Measurements from ENCODE around the gene PRM1.
"Not testable (repeated sequence)": the region's sequence is repeated elsewhere in the genome, so short reads cannot be mapped to it uniquely, and the experiment has no call there.

The PRM1 gene

DNA sequence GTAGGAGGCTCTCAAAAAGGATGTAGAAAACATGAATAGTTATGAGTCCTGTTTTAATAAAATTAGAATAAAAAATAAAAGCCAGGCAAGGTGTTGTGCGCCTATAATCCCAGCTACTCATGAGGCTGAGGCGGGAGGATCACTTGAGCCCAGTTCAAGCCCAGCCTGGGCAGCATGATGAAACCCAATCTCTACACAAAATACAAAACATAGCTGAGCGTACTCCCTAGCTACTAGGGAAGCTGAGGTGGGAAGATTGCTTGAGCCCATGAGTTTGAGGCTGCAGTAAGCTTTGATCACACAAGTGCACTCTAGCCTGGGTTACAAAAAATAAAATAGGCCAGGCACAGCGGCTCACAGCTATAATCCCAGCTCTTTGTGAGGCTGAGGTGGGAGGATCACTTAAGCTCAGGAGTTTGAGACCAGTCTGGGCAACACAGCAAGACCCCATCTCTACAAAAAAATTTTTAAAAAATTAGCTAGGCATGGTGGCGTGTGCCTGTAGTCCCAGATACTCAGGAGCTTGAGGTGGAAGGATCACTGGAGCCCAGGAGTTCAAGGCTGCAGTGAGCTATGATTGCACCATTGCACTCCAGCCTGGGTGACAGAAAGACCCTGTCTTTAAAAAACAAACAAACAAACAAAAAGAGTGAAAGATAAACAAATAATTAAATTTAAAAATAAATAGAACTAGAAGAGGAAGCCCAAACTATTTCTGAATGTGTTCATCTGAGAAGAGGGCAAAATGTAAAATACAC lies 17.2 kb upstream of the PRM1 start:
- DNase-seq (ENCODE audit: low read depth in 2 of 2), result no peak

- DNase-seq (ENCODE audit: low read depth in 2 of 2), result no peak
Measured at GRCh38 chr16:11297492-11298142, 16.5 kb upstream of the PRM1 start.

DNA sequence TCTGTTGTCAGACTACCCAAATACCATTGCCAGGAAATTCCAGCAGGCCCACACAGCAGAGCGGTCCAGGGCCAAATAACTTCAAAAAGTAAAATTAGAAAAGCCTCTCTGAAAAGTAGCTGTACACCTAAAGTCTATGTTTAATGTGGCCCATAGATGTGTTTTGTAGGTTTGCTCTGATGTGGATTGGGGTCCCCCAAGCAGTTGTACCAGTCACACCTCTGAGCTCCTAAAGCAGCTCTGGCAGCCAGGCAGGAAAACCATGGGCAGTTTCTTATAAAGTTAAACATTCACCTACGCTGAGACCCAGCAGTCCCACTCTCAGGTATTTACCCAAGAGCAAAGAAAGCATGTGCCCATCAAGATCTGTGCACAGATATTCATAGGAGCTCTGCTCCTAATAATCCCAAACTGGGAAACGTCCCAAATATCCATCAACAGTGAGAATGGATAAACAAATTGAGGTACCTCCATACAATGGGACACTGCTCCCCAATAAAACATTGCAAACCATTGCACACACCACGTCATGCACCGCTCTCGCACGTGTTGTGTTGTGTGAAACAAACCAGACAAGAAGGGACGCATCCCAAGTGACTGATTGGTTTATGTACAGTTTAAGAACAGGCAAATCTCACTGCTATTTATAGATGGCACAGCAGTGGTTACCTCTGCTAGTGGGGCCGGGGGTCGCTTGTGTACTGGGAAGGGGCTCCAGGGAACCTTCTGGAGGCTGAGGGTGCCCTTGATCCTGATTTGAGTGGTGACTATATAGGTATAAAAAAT lies 15.8 kb upstream of the PRM1 start:
- no peak for DNase-seq (ENCODE audit: low read depth in 2 of 2)

- no peak for DNase-seq (ENCODE audit: low read depth in 2 of 2)
Measured at GRCh38 chr16:11296351-11296705, 15.2 kb upstream of the PRM1 start.

DNA sequence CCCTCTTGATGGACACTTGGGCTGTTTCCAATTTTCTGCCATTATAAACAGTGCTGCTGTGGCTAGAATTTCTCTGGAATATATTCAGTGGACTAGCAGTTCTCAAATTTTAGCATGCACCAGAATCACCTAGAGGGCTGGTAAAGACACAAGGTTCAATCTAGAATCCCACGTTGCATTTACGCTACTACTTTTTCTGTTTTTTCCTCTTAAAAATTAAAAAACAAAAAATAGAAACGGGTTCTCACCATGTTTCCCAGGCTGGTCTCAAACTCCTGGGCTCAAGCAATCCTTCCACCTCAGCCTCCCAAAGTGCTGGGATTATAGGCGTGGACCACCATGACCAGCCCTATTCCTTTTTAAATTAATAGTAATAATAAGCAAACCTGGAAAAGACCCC lies 14.5 kb upstream of the PRM1 start:
- no peak for DNase-seq (ENCODE audit: low read depth in 2 of 2)

DNA sequence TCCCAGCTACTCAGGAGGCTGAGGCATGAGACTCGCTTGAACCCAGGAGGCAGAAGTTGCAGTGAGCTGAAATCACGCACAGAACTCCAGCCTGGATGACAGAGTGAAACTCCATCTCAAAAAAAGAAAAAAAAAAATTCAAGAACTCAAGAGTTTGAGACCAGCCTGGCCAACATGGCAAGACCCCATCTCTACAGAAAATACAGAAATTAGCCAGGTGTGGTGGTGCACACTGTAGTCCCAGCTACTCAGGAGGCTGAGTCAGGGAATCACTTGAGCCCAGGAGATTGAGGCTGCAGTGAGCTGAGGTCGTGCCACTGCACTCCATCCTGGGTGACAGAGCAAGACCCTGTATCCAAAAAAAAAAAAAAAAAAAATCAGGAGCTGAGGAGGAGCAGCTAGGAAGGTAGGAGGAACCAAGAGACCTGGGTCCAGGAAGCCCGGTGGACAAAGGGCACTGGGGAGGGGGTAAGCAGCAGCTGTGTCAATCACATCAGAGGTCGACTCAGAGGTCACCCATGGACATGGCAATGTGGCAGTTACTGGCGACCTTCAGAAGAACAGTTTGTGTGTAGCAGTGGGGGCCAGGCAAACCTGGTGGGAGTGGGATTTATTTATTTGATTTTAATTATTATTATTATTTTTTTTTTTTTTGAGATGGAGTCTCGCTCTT lies 11.1 kb upstream of the PRM1 start:
- DNase-seq (ENCODE audit: low read depth in 2 of 2), result no peak

- DNase-seq (ENCODE audit: low read depth in 2 of 2), result no peak
Measured at GRCh38 chr16:11291091-11291703, 10.1 kb upstream of the PRM1 start.

DNA sequence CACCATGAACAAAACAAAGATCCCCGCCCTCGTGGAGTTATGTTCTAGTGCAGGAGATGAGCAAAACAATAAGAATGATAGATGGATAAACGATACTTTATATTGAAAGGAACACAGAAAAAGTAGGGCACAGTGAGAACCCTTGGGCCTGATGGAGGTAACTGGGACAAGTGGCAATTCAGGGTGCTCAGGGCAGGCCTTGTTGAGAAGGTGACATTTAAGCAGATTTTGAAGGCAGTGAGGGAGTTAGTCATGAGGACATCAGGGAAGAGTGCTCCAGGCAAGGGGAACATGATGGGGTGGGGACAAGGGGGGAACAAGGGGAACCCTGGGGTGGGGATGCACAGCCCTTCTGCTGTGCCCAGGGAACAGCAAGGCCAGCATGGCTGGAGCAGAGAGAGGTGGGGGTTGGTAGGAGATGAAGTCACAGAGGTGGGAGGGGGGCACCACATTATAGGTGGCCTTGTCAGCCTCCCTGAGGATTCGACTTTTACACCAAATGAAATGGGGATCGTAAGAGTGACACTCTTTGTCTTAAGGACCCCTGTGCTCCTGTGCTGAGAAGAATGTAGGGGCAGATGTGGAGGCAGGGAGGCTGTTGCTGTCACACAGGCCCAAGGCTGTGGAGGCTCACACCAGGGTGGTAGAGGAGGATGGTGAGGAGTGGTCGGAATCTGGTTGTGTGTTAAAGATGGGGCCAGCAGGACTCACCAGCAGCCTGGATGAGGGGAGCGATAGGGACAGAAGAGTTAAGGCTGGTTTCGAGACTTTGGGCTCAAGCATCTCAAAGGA lies 9.2 kb upstream of the PRM1 start:
- no peak for DNase-seq (ENCODE audit: low read depth in 2 of 2)

- not testable (repeated sequence) for DNase-seq (ENCODE audit: low read depth in 2 of 2)
Measured at GRCh38 chr16:11289696-11290095, 8.6 kb upstream of the PRM1 start.

DNA sequence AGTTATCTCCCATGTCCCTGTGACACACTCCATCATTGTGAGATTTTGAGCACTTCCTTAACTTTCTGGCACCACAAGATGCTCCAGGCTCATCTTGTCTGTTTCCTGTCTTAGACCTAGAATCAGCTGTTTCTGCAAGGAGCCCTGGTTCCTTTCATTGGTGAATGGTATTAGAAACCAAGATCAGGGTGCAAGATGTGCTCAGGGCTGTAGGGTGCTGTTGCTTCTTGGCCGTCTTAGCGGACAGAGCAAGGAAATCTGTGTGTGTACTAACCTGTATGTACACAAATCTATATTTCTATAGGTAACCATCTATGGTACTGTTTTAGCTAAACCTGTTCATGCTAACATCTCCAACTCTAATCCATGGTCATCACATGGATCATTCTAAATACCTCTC lies 8.1 kb upstream of the PRM1 start:
- DNase-seq (ENCODE audit: low read depth in 2 of 2), result no peak

DNA sequence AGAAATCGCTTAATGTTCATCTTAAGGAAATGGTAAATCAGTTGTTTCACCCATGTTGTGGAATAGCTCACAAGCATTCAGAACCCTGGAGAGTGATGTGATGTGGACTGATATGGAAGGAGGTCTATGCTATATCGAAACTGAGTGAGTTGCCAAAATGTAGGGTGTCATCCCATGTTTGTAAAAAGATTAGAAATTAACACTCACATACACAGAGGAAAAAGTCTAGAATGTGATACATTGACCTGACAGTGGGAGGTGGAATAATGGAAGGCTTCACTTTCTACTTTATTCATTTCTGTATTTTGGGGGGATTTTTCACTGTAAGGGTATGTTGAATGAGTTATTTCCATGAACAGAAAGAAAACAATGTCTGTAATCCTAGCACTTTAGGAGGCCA lies 4.7 kb upstream of the PRM1 start:
- DNase-seq (ENCODE audit: low read depth in 2 of 2), result no peak

DNA sequence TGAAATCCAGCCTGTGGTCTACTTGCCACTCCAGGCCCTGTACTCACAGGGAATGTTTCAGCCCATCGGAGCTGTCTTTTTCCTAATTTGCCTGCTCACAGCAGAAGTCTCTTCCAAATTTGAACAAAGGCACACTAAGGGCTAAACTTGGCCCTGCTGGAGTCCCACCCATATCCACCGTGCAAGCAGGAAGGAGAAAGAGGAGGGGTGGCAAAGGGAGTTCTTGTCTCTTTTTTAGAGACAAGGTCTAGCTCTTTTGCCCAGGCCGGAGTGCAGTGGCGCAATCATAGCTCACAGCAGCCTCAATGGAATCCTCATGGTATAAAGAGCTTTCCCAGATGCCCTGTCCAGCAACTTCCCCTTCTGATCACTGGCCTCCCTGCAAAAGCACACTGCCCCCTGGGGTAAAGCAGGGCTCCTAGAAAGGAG lies 2.7 kb upstream of the PRM1 start:
- DNase-seq (ENCODE audit: low read depth in 2 of 2), result no peak

GRCh38 chr16:11278681-11279628 lies 2.2 kb downstream of the PRM1 start:
- DNase-seq (ENCODE audit: low read depth in 2 of 2), result no peak

DNA sequence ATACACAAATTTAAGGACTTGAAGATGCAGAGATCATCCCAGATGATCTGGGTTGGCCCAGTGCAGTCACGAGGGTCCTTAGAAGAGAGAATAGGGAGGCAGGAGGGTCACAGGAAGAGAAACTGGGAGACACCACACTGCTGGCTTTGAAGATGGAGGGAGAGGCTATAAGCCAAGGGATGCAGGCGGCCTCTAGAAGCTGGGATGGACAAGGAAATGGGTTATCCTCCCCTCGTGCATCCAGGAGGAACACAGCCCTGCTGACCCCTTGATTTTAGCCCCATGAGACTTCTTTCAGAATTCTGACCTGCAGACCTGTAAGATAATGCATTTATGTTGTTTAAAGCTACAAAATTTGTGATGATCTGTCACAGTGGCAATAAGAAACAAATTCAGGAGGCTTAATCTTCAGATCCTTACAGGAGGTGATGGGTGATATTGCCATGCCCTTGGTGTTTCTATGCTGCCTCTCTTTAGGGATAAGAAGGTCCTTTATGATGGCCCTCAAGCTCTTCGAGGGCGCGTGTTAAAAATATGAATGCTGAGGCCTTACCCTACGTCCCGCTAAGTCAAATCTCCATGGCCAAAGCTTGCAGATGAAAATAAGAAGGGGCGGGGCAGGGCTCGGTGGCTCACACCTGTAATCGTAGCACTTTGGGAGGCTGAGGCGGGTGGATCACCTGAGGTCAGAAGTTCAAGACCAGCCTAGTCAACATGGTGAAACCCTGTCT lies 3.4 kb downstream of the PRM1 start:
- no peak for DNase-seq (ENCODE audit: low read depth in 2 of 2)

DNA sequence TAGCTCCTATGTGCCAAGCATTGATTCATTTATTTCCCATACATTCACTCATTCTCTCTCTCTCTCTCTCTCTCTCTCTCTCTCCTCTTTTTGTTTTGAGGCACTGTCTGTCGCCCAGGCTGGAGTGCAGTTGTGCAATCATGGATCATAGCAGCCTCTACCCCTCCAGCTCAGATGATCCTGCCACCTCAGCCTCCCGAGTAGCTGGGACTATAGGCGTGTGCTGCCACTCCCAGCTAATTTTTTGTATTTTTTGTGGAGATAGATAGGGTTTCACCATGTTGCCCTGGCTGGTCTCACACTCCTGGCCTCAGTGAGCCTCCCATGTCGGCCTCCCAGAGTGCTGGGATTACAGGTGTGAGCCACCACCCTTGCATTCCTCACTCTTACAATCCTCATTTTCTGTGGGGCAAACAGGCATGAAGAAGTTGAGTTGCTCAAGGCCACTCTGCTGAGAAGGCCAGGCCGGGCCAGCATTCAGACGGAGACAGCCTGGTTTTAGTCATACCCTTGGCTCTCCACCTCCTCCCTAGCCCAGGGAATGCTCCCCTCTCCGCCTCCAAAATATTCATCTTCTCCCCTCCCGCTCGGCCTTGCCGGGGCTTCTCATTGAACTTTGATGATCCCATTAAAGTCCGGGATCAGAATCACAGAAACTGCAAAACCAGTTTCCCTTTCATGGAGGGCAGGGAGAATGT lies 4.1 kb downstream of the PRM1 start:
- no peak for DNase-seq (ENCODE audit: low read depth in 2 of 2)

GRCh38 chr16:11276143-11276895 lies 4.8 kb downstream of the PRM1 start, which contains the start of gene PRM2:
Gene PRM2, minus strand, starts transcription at chr16:11276480. Its CDS starts 110 bp downstream, at chr16:11276370.
- no peak for DNase-seq (ENCODE audit: low read depth in 2 of 2)

DNA sequence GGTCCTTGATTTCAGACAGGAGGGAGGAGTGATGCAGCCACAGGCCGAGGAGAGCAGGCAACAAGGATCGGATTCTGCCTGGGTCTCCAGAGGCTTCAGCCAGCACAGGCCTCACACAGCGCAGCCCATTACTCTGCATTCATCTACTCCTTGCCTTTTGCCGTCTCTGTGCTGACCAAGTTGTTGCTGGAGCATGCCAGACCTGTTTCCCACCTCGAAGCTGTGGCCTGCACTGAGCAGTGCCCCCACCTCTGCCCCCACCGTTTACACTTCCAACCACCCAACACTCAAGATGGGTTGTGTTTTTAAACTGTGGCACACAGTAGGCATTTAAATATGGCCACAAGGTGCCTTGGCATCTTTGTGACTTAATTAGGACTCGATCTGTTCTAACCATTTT lies 6.2 kb downstream of the PRM1 start:
- DNase-seq (ENCODE audit: low read depth in 2 of 2), result no peak
